DMS153 (cell line): ENCODE measurements around the gene PRSS38.
"Not testable (repeated sequence)": the region's sequence is repeated elsewhere in the genome, so short reads cannot be mapped to it uniquely, and the experiment has no call there.

Experiments
- DNase-seq: peaks from one replicate; lab custom pipeline; 2025; lab: John Stamatoyannopoulos, UW

Gene PRSS38

GRCh38 chr1:227846265-227846858 lies 30.9 kb downstream of the PRSS38 start:
- no peak for DNase-seq

DNA sequence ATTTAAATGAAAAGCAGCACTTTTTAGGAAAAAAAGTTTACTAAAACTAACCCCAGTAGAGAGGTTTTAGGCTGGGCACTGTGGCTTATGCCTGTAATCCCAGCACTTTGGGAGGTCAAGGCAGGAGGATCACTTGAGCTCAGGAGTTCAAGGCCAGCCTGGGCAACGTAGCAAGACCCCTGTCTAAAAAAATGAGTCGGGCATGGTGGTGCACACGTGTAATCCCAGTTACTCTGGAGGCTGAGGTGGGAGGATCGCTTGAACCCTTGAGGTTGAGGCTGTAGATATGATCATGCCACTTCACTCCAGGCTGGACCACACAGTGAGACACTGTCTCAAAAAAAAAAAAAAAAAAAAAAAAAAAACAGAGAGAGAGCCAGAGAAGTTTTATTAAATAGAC lies 31.6 kb downstream of the PRSS38 start:
- DNase-seq, result not testable (repeated sequence)

GRCh38 chr1:227848430-227848932 lies 33.0 kb downstream of the PRSS38 start:
- no peak for DNase-seq

DNA sequence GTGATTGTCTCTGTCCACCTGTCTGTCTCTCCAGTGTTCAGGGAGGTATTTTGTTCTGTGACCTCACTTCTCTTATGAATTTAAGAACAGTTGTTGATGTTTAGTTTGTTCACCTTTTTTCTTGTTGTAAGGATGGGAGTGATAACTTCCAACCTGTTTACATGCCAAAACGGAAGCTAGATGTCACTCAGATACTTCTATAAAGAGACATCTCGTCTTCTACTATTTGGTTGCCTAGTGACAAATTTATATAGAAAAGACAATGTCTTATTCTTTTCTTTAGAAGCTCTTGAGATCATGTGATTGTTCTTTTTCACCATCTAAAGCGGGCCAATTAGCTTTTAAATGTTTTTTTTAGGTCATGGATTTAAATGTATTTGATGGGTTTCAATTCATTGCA lies 33.8 kb downstream of the PRSS38 start:
- DNase-seq, result no peak

DNA sequence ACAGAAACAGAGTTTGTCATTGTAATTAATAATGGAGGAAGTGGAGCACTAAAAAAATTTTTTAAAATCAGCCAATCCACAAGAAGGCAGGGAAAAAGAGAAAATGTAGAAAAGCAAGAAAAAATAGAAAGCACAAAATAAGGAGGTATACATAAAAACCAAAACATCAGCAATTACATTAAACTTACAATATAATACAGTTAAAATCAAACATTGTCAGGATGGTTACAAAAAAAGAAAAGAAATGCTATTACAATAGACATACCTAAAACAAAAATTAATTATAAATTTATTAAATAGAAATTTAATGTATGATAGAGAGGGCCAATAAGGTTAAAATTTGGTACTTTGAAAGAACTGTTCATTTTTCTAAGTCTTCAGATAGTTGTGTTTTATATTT lies 38.7 kb downstream of the PRSS38 start:
- no peak for DNase-seq

- no peak for DNase-seq
Observed at GRCh38 chr1:227855687-227856086, 40.2 kb downstream of the PRSS38 start.

DNA sequence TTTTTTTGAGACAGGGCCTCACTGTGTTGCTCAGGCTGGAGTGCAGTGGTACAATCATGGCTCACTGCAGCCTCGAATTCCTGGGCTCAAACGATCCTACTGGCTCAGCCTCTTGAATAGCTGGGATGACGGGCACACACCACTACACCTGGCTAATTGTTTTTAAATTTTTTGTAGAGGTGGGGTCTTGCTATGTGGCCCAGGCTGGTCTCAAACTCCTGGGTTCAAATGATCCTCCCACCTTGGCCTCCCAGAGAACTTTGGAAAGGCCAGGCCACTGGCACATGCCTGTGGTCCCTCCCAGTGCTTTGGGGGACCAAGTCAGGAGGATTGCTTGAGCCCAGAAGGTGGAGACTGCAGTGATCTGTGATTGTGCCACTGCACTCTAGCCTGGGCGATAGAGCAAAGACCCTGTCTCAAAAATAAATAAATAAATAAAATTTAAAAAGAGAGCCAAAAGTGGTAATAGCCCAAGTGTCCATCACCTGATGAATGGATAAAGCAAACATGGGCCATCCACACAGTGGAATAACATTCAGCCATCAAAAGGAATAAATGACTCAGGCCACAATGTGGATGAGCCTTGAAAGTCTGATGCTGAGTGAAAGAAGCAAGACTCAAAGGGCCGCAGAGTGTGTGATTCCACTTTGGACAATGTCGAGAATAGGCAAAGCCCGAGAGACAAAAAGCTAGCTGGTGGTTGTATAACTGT lies 40.8 kb downstream of the PRSS38 start:
- DNase-seq, result no peak

DNA sequence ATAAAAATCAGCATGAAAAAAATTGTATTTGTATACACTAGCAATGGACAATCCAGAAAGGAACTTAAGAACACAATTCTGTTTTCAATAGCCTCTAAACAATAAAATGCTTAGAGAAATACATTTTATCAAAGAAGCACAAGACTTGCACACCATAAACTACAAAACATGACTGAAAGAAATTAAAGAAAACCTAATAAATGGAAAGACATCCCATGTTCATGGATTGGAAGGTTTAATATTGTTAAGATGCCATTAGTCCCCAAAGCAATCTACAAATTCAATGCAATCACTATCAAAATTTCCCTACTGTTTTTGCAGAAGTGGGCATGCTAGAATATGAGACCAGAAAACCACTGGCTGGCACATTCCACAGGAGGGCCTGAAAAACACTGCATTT lies 49.4 kb downstream of the PRSS38 start:
- DNase-seq, result no peak

GRCh38 chr1:227869279-227869842 lies 53.9 kb downstream of the PRSS38 start:
- DNase-seq, result no peak

DNA sequence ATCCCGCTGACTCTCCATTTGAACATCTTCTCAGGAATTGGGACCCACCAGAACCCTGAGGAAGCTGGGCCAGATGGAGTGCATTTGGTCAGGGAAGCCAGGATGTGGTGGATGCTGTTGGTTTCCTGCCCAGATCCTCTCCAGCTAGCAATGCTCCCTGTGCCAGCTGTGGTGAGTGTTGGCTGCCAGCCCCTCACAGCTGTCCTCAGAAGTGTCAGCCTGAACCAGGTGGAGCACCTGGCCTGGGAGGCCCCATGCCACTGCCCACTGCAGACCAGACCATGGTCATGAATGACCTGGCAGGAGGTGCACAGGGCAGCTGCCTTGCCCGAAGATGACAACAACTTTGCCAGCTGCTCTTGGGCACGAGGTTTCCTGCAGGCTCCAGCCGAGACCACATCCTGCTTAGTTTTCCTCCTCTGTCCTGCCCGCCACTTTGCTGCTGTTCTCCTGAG lies 54.4 kb downstream of the PRSS38 start:
- DNase-seq, result no peak

DNA sequence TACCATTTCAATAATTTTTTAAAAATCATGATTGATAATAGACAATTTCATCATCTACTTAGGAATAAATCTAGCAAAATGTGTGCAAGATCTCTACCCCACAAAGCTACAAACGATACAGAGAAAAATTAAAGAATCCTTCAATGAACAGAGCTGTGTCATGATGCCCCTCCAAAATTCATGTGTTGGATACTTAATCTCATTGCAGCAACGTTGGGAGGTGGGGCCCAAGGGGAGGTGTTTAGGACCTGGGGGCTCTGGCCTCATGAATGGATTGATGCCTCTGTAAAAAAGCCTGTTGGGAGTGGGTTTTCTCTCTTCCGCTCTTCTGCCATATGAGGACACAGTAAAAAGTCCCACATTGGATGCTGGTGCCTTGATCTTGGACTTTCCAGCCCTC lies 54.9 kb downstream of the PRSS38 start:
- no peak for DNase-seq

- DNase-seq, result not testable (repeated sequence)
Observed at GRCh38 chr1:227871892-227872291, 56.4 kb downstream of the PRSS38 start.

GRCh38 chr1:227877810-227878209 lies 62.3 kb downstream of the PRSS38 start:
- not testable (repeated sequence) for DNase-seq

GRCh38 chr1:227880342-227880924 lies 65.0 kb downstream of the PRSS38 start:
- no peak for DNase-seq

DNA sequence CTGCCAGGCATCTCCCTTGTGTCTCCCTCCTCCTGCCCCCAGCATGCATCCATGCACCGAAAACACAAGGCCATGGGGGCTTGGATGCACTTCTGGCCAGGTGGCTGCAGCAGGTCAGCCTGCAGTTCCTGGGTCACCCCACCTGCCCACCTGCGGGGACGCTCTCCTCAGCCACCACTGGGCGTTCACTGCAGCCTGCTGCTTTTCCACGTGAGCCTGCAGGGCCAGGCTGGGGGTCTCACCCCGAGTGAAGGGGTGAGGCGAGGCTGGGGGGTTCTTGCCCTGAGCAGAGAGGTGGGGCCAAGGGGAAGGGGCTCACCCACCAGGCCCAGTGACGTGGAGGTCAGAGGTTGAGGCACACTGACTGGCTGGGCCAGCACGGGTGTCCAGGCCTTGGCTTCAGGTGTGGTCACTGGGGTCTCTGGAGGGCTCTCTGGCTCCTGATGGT lies 67.6 kb downstream of the PRSS38 start:
- no peak for DNase-seq

GRCh38 chr1:227883641-227884301 lies 68.3 kb downstream of the PRSS38 start:
- no peak for DNase-seq

- DNase-seq, result no peak
Observed at GRCh38 chr1:227884370-227885134, 69.1 kb downstream of the PRSS38 start.

- DNase-seq, result no peak
Observed at GRCh38 chr1:227885135-227885647, 69.7 kb downstream of the PRSS38 start.

GRCh38 chr1:227885648-227886502 lies 70.4 kb downstream of the PRSS38 start:
- DNase-seq, result no peak

DNA sequence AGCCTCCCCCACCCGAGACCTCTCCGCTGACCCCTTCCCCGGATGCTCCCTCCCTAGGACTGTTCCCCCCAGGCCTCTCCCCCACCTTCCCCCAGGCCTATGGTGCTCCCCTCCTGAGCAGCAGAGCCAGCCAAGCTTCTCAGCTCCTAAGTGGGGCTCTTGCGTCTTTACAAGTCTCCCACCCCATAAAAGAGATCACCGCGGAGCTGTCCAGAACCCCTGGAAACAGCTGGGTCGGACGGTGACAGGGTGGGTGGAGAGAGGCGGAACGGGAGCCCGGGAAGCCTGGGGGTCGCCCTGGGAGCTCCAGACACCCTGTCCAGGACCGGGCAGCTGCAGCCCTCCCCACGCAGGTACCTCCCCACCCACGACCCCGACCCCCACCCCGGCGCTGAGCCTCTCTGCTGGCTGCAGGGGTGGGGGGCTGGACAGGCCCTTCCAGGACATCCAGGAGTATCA lies 71.1 kb downstream of the PRSS38 start:
- no peak for DNase-seq
